HG02852 (cell line): Measurements from ENCODE around the gene ZNF33A.
"Not testable (repeated sequence)": the region's sequence is repeated elsewhere in the genome, so short reads cannot be mapped to it uniquely, and the experiment has no call there.

Source experiments
- ATAC-seq: cut with Tn5 transposase; IDR thresholded peaks from one replicate; pipeline ENCODE4 v1.9.1; 2021; ENCODE audit warnings: mild to moderate bottlenecking, moderate library complexity; ENCODE audit not compliant: unreplicated experiment

Gene ZNF33A

GRCh38 chr10:38043516-38043915 is 33.0 kb downstream of the ZNF33A start:
- ATAC-seq = no peak

GRCh38 chr10:38045129-38045528 is 34.7 kb downstream of the ZNF33A start:
- ATAC-seq = no peak

- peak; percentile 84 for ATAC-seq
Observed at GRCh38 chr10:38047666-38048065, 37.2 kb downstream of the ZNF33A start.

- no peak for ATAC-seq
Observed at GRCh38 chr10:38050212-38050611, 39.7 kb downstream of the ZNF33A start.

- no peak for ATAC-seq
Observed at GRCh38 chr10:38054361-38054797, 43.9 kb downstream of the ZNF33A start.

GRCh38 chr10:38055274-38055894 is 44.9 kb downstream of the ZNF33A start:
- not testable (repeated sequence) for ATAC-seq

- ATAC-seq = not testable (repeated sequence)
Observed at GRCh38 chr10:38069663-38070062, 59.2 kb downstream of the ZNF33A start.

- ATAC-seq = no peak
Observed at GRCh38 chr10:38070501-38070900, 60.0 kb downstream of the ZNF33A start.

GRCh38 chr10:38072552-38072951 is 62.1 kb downstream of the ZNF33A start:
- ATAC-seq = no peak

- no peak for ATAC-seq
Observed at GRCh38 chr10:38076687-38077086, 66.2 kb downstream of the ZNF33A start.

- not testable (repeated sequence) for ATAC-seq
Observed at GRCh38 chr10:38093318-38093717, 82.8 kb downstream of the ZNF33A start.

- peak; percentile 31 for ATAC-seq
Observed at GRCh38 chr10:38093816-38094157, 83.3 kb downstream of the ZNF33A start.

- ATAC-seq = peak; percentile 97
Observed at GRCh38 chr10:38094158-38094926, 83.9 kb downstream of the ZNF33A start, which contains the start of gene ZNF37A. Gene ZNF37A (plus strand): TSS chr10:38094337. CDS start chr10:38096618, 2,281 bp downstream.

- ATAC-seq = no peak
Observed at GRCh38 chr10:38094927-38095574, 84.6 kb downstream of the ZNF33A start.

GRCh38 chr10:38102880-38103279 is 92.4 kb downstream of the ZNF33A start:
- ATAC-seq = no peak

- no peak for ATAC-seq
Observed at GRCh38 chr10:38103756-38104155, 93.3 kb downstream of the ZNF33A start.

- ATAC-seq = no peak
Observed at GRCh38 chr10:38112159-38112558, 101.7 kb downstream of the ZNF33A start.
